ENCODE data around the gene KLRB1. TPM values are rescaled to one million over a fixed set of nuclear protein-coding genes. Genes with fewer than 3 reads are reported as not detected.

Gene KLRB1
- polyA plus RNA-seq, 1 of the 3 experiments (the other 2 are of a cell fraction), result not detected

GRCh38 chr12:9649532-9649940 lies 41.8 kb upstream of the KLRB1 start:
- H2AFZ ChIP-seq (ENCODE audit: low read depth), result no peak overlapping the region
- no peak overlapping the region for H3K27ac ChIP-seq (ENCODE audit: low read depth in 2 of 2, low read length in 1 of 2)
- POLR2A ChIA-PET, result no interaction called here

More at GRCh38 chr12:9649532-9649940, 41.8 kb upstream of the KLRB1 start:
- TF ChIP-seq TAF1 (IDR thresholded peaks at IDR 0.05; ENCODE audit: borderline replicate concordance, low read depth, low read length), result no peak
- TF ChIP-seq IRF3 (IDR thresholded peaks at IDR 0.05; ENCODE audit: low read depth, low read length), result no peak
- no peak for TF ChIP-seq RFX5 (IDR thresholded peaks at IDR 0.05; ENCODE audit: low read length)
- TF ChIP-seq NRF1 (IDR thresholded peaks at IDR 0.05; ENCODE audit: low read depth, low read length), result no peak
- TF ChIP-seq EZH2phosphoT487 (IDR thresholded peaks at IDR 0.05; ENCODE audit: borderline replicate concordance, low read depth), result no peak
- no peak for TF ChIP-seq MXI1 (IDR thresholded peaks at IDR 0.05; ENCODE audit: low read depth, low read length)
- no peak for TF ChIP-seq TEAD4 (IDR thresholded peaks at IDR 0.05; ENCODE audit: borderline replicate concordance, insufficient read depth)
- TF ChIP-seq REST (IDR thresholded peaks at IDR 0.05; ENCODE audit: low read depth, low read length), result no peak
- TF ChIP-seq, protein P1, sequence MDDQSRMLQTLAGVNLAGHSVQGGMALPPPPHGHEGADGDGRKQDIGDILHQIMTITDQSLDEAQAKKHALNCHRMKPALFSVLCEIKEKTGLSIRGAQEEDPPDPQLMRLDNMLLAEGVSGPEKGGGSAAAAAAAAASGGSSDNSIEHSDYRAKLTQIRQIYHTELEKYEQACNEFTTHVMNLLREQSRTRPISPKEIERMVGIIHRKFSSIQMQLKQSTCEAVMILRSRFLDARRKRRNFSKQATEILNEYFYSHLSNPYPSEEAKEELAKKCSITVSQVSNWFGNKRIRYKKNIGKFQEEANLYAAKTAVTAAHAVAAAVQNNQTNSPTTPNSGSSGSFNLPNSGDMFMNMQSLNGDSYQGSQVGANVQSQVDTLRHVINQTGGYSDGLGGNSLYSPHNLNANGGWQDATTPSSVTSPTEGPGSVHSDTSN (IDR thresholded peaks at IDR 0.05), result no peak
- CTCF ChIA-PET, result no interaction called here
- Histone ChIP-seq H3K27me3 (ENCODE audit: insufficient read depth) (no peaks in the 10 kb centered on the region), H3K9me3 (no peaks in the 10 kb centered on the region), H3K4me1 (ENCODE audit: control insufficient read depth in 1 of 2, insufficient read depth in 2 of 2, low read depth in 1 of 2, low read length in 1 of 2) (peaks cover 0 to 9% of the 10 kb centered on the region in 2 experiments; a peak in 2 of 4 replicates), H3K4me3 (ENCODE audit: low read depth in 2 of 2, low read length in 1 of 2) (peak overlapping the region; percentile 81 to 88; a peak in 2 of 4 replicates), H4K20me1 (ENCODE audit: insufficient read depth) (no peaks in the 10 kb centered on the region), H3K9me2 (no peaks in the 10 kb centered on the region), H3K4me2 (peak overlapping the region; percentile 96), H3K79me2 (ENCODE audit: insufficient read depth) (peaks cover 14% of the 10 kb centered on the region), H3F3A (replicated peaks; ENCODE audit: insufficient read depth) (peaks cover 8% of the 10 kb centered on the region), H3K36me3 (replicated peaks in 1 of 2; ENCODE audit: control insufficient read depth in 1 of 2, insufficient read depth in 2 of 2, low read length in 1 of 2) (peaks cover 0 to 10% of the 10 kb centered on the region in 2 experiments), H3K9ac (peak overlapping the region; percentile 80; the same call in 1 of the 2 replicates)
- 91% methylated on average over 5 of the region's 5 CpGs for WGBS (ENCODE audit: low lambda C conversion rate)
- DNase-seq, result no peak

All from SK-N-SH (cell line).